Measurements from ENCODE around the gene GRPEL2. TPM values are rescaled to one million over a fixed set of nuclear protein-coding genes. Genes with fewer than 3 reads are reported as not detected.

The GRPEL2 gene
- total and polyA plus RNA-seq, 2 of the 8 experiments (the other 6 are each of a cell fraction or from before 2014, with no cell fraction given): 11.2 to 52.2 TPM

- no peak for TF ChIP-seq HDAC2 (IDR thresholded peaks at IDR 0.05; ENCODE audit: borderline replicate concordance in 1 of 2, low read depth in 2 of 2, low read length in 2 of 2)
- TF ChIP-seq USF2 (IDR thresholded peaks at IDR 0.05; ENCODE audit: low read length): no peak
- no peak for TF ChIP-seq CHD7 (IDR thresholded peaks at IDR 0.05; ENCODE audit: insufficient replicate concordance, low read length)
Observed at GRCh38 chr5:149301049-149301743, 44.1 kb upstream of the GRPEL2 start (continued).

Measured in H1 (cell line).